GM12864 (cell line): ENCODE data around the gene ALK.

Experiments used
- DNase-seq: peaks from one replicate; pipeline ENCODE4 v3.0.0-alpha.2; 2011; ENCODE audit warnings: low read depth
- H3K4me3 ChIP-seq: 2 replicates; pipeline ENCODE4 v1.5.1; 2011; ENCODE audit warnings: mild to moderate bottlenecking, low read depth, low read length, control low read depth
- CTCF ChIP-seq: IDR thresholded peaks from 2 replicates; pipeline ENCODE4 v1.5.1; 2011; ENCODE audit warnings: low read depth, mild to moderate bottlenecking, moderate library complexity, low read length, control low read depth, inconsistent platforms; ENCODE audit errors: missing control alignments

The ALK gene

DNA sequence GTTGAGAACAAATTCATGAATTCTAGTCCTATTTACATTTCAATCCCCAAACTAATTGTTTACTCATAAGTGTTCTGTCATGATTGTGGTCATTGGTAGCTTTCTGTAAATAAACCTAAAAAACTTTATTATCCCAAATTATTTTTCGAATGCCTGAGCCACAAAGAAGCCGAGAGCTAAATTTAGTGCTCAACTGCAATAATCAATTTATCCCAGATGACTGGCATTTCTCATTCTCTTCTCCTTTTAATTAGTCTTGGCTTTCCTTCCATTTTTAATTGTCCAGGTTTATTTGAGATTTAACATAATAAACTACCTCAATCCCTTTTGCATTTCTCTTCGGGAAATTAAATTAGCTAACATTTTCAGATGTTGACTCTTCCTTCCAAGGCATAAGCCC is 308.3 kb downstream of the ALK start:
- no peak overlapping the region for H3K4me3 ChIP-seq
- DNase-seq, result no peak
- TF ChIP-seq CTCF, result no peak

DNA sequence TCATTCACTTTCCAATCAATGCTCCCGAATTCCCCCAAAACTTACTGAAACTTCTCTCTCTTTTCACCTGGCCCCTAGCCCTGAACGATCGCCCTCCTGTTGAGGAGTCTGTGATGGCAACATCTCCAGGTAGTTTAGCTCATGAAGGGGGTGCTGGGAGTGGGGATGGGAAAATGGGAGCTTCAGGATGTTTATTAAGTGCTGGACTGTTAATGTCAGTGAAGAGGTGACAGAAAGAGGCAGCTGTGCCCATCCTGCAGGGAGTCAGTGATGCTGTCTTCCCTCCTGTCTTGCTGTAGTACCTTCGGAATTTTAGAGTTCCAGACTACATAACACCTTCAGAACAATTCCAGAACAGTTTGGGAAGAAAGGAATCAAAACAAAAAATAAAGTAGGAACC is 308.8 kb downstream of the ALK start:
- TF ChIP-seq CTCF, result no peak
- no peak overlapping the region for H3K4me3 ChIP-seq
- no peak for DNase-seq

DNA sequence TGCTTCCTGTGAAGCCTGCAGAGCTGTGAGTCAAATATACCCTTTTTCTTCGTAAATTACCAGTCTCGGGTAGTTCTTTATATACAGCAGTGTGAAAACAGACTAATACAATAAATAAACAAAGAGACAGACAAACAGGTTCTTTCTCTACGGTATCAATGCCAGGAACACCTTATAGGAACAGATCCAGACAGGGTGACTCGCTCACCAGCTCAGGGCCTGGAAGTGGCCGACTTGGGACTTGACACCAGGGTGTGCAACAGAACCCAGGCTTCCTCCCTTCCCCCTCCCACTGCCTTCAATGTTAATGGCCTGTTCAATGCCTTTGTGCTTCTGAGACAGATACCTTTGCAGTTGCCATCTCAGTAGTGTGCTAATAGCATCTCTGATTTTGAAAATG is 309.5 kb downstream of the ALK start:
- DNase-seq, result no peak
- H3K4me3 ChIP-seq, result no peak overlapping the region
- no peak for TF ChIP-seq CTCF

GRCh38 chr2:29611261-29611660 is 310.1 kb downstream of the ALK start:
- H3K4me3 ChIP-seq, result no peak overlapping the region
- DNase-seq, result no peak
- no peak for TF ChIP-seq CTCF

DNA sequence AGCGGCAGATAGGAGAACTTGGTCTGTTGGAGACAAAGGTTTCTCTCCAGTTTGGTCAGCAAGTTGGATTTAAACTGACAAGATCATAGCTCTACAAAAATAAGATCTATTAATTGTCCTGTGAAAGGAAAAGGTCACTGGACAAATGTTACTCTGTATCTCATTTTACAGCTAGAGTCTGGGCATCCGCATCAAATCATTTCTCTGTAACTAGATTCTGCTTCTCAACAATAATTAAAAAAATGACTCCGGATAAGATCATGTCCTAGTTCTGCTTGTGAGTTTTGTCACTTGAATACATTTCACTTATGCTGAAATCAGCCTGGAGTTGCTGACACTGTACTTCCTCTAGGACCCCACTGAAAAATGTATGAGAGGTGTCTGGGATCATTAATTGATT is 310.8 kb downstream of the ALK start:
- H3K4me3 ChIP-seq, result no peak overlapping the region
- no peak for DNase-seq
- TF ChIP-seq CTCF, result no peak

DNA sequence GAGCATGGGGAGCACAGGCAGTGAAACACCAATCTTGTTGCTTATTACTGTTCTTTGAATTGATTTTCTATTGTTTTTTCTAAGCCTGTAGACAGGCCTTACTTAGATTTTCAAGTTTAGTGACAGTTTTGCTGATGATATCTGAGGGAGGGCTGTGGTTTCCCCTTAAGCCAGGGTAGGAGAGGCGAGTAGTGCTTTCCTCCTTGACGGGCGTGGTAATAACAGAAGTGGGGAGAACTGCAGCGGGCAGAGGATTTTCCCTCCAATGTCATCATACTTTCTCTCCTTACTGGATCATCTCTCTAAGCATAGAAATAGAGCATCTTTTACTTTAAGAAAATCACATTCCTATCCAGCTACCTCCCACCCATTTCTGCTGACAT is 314.4 kb downstream of the ALK start:
- H3K4me3 ChIP-seq, result no peak overlapping the region
- DNase-seq, result no peak
- no peak for TF ChIP-seq CTCF

DNA sequence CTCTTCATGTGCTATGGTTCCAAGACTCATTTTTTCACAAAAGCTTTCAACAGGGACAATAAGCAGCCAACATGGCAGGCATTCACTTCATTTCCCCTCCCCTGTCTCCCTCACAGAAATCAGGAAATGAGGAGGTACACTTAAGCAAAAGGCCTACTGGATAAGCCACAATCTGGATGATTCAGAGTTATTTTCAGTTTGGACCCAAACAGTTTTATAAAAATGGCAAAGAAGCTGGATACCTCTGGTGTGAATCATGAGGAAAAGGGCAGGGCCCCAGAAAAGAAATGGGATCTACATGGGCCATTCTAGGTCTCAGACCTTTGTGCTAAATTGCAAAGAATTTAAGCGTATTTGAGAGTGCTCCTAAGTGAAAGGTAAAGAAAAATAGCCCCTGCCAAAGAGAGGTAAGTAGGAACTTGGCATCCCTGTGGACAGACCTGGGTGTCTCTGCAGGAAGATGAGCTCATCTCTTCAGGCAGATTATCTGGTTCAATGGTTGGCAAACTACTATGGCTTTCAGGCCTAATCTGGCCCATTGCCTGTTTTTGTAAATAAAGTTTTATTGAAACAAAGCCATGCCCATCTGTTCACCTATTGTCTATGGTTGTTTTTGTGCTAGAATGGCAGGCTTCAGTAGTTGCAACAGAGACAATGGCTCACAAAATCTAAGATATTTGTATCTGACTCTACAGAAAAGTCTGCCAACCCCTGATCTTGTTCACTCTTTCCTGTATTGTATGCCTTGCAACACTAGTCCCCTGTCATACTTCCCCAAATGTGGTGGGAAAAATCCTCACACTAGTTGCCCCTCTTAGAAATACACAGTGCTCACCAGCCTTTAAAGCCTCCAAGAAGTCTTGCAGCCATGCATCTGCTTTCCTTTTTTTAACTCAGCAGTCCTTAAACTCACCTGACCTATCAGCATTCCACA is 315.0 kb downstream of the ALK start:
- no peak overlapping the region for H3K4me3 ChIP-seq

More for the DNA sequence above, 315.0 kb downstream of the ALK start:
- DNase-seq, result no peak
- no peak for TF ChIP-seq CTCF
